ENCODE results near the gene TTC9C.

The TTC9C gene

DNA sequence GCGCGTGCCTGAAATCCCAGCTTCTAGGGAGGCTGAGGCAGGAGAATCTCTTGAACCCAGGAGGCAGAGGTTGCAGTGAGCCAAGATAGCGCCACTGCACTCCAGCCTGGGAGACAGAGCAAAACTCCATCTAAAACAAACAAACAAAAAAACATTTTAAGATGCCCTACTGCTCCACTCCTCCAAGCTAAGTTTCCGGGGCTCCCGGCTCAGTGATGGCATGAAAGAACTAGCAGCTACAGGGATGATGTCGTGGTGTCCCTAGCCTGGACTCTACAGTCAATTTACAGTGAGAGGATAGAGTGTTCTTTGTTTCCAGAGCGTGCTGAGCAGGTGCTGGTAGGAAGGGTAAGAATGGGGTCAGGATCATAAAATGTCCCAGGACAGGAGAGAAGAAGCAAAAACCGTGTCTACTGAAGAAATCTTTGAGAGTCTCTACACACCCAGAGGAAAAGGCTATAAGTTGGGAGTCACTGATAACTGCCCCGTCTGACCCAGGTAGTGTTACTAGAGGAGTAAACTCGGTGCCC, 26.9 kb downstream of the TTC9C start:
- peak overlapping the region; percentile 80 for H3K27ac ChIP-seq
- TF ChIP-seq, protein P1, sequence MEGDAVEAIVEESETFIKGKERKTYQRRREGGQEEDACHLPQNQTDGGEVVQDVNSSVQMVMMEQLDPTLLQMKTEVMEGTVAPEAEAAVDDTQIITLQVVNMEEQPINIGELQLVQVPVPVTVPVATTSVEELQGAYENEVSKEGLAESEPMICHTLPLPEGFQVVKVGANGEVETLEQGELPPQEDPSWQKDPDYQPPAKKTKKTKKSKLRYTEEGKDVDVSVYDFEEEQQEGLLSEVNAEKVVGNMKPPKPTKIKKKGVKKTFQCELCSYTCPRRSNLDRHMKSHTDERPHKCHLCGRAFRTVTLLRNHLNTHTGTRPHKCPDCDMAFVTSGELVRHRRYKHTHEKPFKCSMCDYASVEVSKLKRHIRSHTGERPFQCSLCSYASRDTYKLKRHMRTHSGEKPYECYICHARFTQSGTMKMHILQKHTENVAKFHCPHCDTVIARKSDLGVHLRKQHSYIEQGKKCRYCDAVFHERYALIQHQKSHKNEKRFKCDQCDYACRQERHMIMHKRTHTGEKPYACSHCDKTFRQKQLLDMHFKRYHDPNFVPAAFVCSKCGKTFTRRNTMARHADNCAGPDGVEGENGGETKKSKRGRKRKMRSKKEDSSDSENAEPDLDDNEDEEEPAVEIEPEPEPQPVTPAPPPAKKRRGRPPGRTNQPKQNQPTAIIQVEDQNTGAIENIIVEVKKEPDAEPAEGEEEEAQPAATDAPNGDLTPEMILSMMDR (IDR thresholded peaks at IDR 0.05): no peak
- TF ChIP-seq ZFX (IDR thresholded peaks at IDR 0.05; ENCODE audit: borderline replicate concordance): no peak

GRCh38 chr11:62757846-62758788, 29.8 kb downstream of the TTC9C start:
- H3K27ac ChIP-seq: no peak overlapping the region
- TF ChIP-seq, protein P1 (IDR thresholded peaks at IDR 0.05): no peak
- no peak for TF ChIP-seq ZFX (IDR thresholded peaks at IDR 0.05; ENCODE audit: borderline replicate concordance)

DNA sequence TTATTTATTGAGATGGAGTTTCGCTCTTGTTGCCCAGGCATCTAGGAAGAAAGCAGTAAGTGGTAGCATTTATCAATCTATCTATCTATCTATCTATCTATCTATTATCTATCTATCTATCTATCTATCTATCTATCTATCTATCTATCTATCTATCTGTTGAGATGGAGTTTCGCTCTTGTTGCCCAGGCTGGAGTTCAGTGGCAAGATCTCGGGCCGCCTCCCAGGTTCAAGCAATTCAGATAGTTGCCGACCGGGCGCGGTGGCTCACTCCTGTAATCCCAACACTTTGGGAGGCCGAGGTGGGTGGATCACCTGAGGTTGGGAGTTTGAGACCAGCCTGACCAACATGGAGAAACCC, 32.6 kb downstream of the TTC9C start:
- H3K27ac ChIP-seq: peak overlapping the region; percentile 74

GRCh38 chr11:62770778-62771143, 42.5 kb downstream of the TTC9C start:
- no peak for TF ChIP-seq ZFX (IDR thresholded peaks at IDR 0.05; ENCODE audit: borderline replicate concordance)
- TF ChIP-seq, protein P1 (IDR thresholded peaks at IDR 0.05): no peak
- peak overlapping the region; percentile 94 for H3K27ac ChIP-seq

GRCh38 chr11:62771144-62772021, 43.1 kb downstream of the TTC9C start, which contains the start of gene TAF6L:
TSS of gene TAF6L (plus strand) at chr11:62771396. CDS start at chr11:62775784, 4,388 bp downstream.
- H3K27ac ChIP-seq: peak within 1 kb of the TSS; percentile 94
- TF ChIP-seq, protein P1 (IDR thresholded peaks at IDR 0.05): no peak
- TF ChIP-seq ZFX (IDR thresholded peaks at IDR 0.05; ENCODE audit: borderline replicate concordance): no peak

DNA sequence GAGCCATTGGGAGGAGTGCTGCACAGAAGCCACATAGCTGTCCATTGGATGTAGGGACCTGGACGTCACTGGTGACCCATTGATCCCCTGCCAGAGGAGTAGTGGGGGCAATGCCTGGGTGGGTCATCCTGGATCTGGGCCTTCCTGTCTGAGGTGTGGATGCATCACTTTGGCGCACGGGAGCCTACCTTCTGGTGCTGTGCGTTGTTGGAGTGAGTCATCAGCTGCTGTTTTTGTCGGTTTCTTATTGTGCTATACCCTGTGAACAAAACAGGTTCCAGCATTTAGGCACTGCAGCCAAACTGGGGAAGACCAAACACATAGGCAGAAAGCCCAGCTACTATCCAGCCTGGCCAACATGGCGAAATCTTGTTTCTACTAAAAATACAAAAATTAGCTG, 46.1 kb downstream of the TTC9C start:
- H3K27ac ChIP-seq: no peak overlapping the region
- TF ChIP-seq ZFX (IDR thresholded peaks at IDR 0.05; ENCODE audit: borderline replicate concordance): no peak
- TF ChIP-seq, protein P1 (IDR thresholded peaks at IDR 0.05): no peak

DNA sequence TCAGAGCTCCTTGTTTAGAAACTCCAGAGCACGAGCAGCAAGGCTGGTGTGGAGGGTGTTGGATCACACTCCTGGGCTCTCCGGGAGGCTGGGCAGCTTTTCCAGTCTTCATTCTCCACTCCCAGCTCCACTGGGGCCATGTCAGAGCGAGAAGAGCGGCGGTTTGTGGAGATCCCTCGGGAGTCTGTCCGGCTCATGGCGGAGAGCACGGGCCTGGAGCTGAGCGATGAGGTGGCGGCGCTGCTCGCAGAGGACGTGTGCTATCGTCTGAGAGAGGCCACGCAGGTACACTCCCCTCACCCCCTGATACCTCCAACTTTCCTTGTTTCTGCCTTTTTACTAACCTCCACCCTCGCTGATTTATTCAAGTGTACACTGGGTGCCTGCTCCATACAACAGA, 47.4 kb downstream of the TTC9C start:
- no peak overlapping the region for H3K27ac ChIP-seq
- TF ChIP-seq, protein P1 (IDR thresholded peaks at IDR 0.05): no peak
- no peak for TF ChIP-seq ZFX (IDR thresholded peaks at IDR 0.05; ENCODE audit: borderline replicate concordance)

All from 22Rv1 (cell line).